CD4-positive, alpha-beta T cell (primary cell): Measurements from ENCODE around the gene USP27X. TPM values are rescaled to one million over a fixed set of nuclear protein-coding genes. Genes with fewer than 3 reads are reported as not detected.

Source experiments
- ATAC-seq: fragments of 200-7000 bp; cut with Tn5 transposase; one replicate; pipeline ENCODE4 v1.10.0; 2022; ENCODE audit warnings: mild to moderate bottlenecking; ENCODE audit not compliant: poor library complexity
- CTCF ChIA-PET: fragments of 350-600 bp; sonication (Branson Sonifier 250); formaldehyde crosslinking; loops from one replicate; lab custom pipeline; 2021; ENCODE audit warnings: antibody characterized with exemption, inconsistent platforms; lab: Charles Lee
- POLR2A ChIA-PET: fragments of 350-600 bp; sonication (Branson Sonifier 250); formaldehyde crosslinking; loops from one replicate; lab custom pipeline; 2021; ENCODE audit warnings: antibody characterized with exemption, inconsistent platforms; lab: Charles Lee
- DNase-seq, 14 experiments: peaks; one replicate each; pipeline ENCODE4 v3.0.0-alpha.2; 2013 to 2020; ENCODE audit warnings: mixed read lengths in 2 of 14
- H3K27ac ChIP-seq, 2 donors: one replicate each; pipeline versions ENCODE4 v1.5.1 to v1.7.0; 2013; ENCODE audit warnings: low read length in 2 of 2, low read depth in 1 of 2, mild to moderate bottlenecking in 1 of 2
- H3K27me3 ChIP-seq, 2 experiments: 1 replicate in 1 of 2; 2 replicates in 1 of 2; pipeline versions ENCODE4 v1.6.1 to v1.7.0; 2013; ENCODE audit warnings: low read length in 2 of 2, control low read depth in 1 of 2, mild to moderate bottlenecking in 1 of 2, moderate library complexity in 1 of 2; ENCODE audit not compliant: insufficient read depth in 2 of 2, control insufficient read depth in 1 of 2
- H3K36me3 ChIP-seq: one replicate; pipeline ENCODE4 v1.6.1; 2013; ENCODE audit warnings: low read length, control low read depth; ENCODE audit not compliant: insufficient read depth
- H3K4me1 ChIP-seq: one replicate; pipeline ENCODE4 v1.6.1; 2013; ENCODE audit warnings: low read length, control low read depth; ENCODE audit not compliant: insufficient read depth
- H3K4me3 ChIP-seq: one replicate; pipeline ENCODE4 v1.5.1; 2013; ENCODE audit warnings: mild to moderate bottlenecking, low read length, moderate library complexity
- H3K9me3 ChIP-seq, 2 experiments: 1 replicate in 1 of 2; 2 replicates in 1 of 2; pipeline versions ENCODE4 v1.6.1 to v1.7.0; 2013; ENCODE audit warnings: low read length in 2 of 2, mild to moderate bottlenecking in 2 of 2, control low read depth in 1 of 2, moderate library complexity in 1 of 2; ENCODE audit not compliant: control insufficient read depth in 1 of 2, insufficient read depth in 1 of 2
- H3K27ac Mint-ChIP-seq: one replicate; pipeline ENCODE4 v1.8.0; 2020; ENCODE audit warnings: mixed read lengths
- H3K27me3 Mint-ChIP-seq: one replicate; pipeline ENCODE4 v1.8.0; 2021; ENCODE audit warnings: mixed read lengths
- H3K36me3 Mint-ChIP-seq: one replicate; pipeline ENCODE4 v1.8.0; 2021; ENCODE audit warnings: low read depth, mixed read lengths
- H3K4me1 Mint-ChIP-seq: one replicate; pipeline ENCODE4 v1.8.0; 2021; ENCODE audit warnings: low read depth, mixed read lengths
- H3K4me3 Mint-ChIP-seq: one replicate; pipeline ENCODE4 v1.8.0; 2020; ENCODE audit warnings: mild to moderate bottlenecking, mixed read lengths
- H3K9me3 Mint-ChIP-seq: one replicate; pipeline ENCODE4 v1.8.0; 2020; ENCODE audit warnings: mixed read lengths
- intact Hi-C, 2 experiments: fragments of 100-400 bp; cut with DNase I in 1 of 2; cut with micrococcal nuclease in 1 of 2; formaldehyde crosslinking; loops; one replicate each; pipeline versions ENCODE4 v1.15.1 to v1.9.0; 2023 to 2025; cut with DNase I, micrococcal nuclease
- total RNA-seq, 174 experiments: library from RNA in 2 of 174; stranded (reverse) in 2 of 174; gene quantifications; one replicate each; pipeline ENCODE4 v1.2.3 and lab custom pipeline; 2021 to 2026
- TF ChIP-seq, protein P1 (sequence below): fragments of 200-600 bp; IDR thresholded peaks from one replicate; pipeline ENCODE4 v1.8.0; 2022; ENCODE audit warnings: antibody characterized with exemption, mild to moderate bottlenecking

USP27X gene
- total RNA-seq, 2 experiments from 2014 or later: 2.7 to 3.2 TPM

DNA sequence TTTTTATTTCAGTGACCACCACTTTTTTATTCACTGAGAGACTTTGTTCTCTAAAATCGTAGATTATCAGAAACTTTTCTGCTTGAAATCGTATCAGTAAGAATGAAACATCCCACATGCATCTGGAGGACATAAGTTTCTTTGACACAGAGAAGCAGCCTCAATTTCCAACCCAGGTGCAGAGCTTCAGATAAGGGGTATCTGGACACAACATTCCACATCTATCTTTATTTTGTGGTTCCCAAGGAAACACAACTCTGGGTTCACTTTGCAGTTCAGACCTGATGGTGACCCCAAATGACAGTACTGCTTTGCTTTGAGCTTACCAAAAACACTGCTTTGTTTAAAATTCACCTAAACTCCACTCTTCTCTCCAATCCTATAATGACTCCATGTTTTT, 41.8 kb downstream of the USP27X start:
- no peaks in the 10 kb centered on the region for H3K36me3 ChIP-seq
- Mint-ChIP-seq H3K36me3 (no peaks in the 10 kb centered on the region), H3K27me3 (no peaks in the 10 kb centered on the region), H3K9me3 (no peaks in the 10 kb centered on the region), H3K27ac (no peak overlapping the region), H3K4me3 (no peak overlapping the region), H3K4me1 (peaks cover 12% of the 10 kb centered on the region)
- no peaks in the 10 kb centered on the region for H3K27me3 ChIP-seq
- ChIA-PET POLR2A (no interaction called here), CTCF (interaction anchor here (2.9 kb wide), 1 partner anchor 37 kb away, joined by 12 read pairs; no protein-coding TSS in a partner anchor)
- TF ChIP-seq, protein P1, sequence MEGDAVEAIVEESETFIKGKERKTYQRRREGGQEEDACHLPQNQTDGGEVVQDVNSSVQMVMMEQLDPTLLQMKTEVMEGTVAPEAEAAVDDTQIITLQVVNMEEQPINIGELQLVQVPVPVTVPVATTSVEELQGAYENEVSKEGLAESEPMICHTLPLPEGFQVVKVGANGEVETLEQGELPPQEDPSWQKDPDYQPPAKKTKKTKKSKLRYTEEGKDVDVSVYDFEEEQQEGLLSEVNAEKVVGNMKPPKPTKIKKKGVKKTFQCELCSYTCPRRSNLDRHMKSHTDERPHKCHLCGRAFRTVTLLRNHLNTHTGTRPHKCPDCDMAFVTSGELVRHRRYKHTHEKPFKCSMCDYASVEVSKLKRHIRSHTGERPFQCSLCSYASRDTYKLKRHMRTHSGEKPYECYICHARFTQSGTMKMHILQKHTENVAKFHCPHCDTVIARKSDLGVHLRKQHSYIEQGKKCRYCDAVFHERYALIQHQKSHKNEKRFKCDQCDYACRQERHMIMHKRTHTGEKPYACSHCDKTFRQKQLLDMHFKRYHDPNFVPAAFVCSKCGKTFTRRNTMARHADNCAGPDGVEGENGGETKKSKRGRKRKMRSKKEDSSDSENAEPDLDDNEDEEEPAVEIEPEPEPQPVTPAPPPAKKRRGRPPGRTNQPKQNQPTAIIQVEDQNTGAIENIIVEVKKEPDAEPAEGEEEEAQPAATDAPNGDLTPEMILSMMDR: no peak
- no peak overlapping the region for H3K27ac ChIP-seq
- H3K4me3 ChIP-seq: no peak overlapping the region
- no peak for ATAC-seq
- intact Hi-C loops: loop anchor here in 1 of 2 experiments (5.0 kb wide), 1 partner anchor 44 kb away; the partner anchor contains the start of gene USP27X
- H3K9me3 ChIP-seq: no peaks in the 10 kb centered on the region
- peaks cover 8% of the 10 kb centered on the region for H3K4me1 ChIP-seq
- no peak for DNase-seq

DNA sequence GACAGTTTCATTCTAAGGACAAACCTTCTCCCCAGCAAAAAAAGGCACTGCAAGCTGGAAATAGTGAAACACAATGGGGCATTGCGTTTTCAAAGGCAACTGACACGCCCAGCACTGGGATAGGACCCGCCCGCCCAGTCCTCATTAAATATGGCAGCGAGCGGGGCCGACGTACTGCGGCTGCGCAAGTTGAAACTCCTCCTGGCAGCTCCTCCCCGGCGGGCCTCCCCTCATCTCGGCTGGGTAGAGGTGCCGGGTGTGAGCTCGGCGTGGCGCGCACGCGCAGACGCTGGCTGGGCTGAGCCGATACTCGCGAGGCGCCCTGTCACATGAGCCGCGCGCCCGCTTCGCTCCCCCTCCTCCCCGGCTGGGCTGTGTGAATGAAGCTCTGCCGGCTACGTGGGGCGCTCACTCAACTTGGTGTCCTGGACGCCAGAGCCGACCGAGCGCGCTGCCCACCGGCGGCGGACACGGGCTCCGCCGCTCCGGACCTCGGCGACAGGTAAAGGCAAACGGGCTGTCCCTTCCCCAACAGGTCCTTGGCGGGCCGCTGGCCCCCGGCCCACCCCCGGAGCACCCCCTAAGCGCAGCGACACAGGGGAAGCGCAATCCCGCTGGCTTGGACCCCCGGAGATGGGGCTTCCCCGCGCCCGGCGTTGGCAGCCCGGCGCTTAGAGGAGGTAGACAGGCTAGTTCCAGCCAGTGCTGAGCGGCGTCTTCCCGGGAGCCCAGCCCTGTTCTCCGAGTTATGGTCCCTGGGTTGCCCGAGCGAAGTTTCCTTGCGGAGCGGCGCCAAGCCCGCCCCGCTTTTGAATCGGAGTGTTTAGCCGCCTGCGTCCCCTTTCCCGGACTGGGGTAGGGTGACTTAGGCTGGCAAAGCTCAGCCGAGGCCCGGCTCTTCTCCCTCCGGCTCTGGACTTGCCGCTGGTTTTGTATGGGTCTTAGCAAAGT, 43.3 kb downstream of the USP27X start, which contains the start of gene CLCN5:
Gene CLCN5, plus strand, starts transcription at position 306 of the 951 bp plus-strand sequence. CDS start 2,703 bp downstream, outside the sequence.
- Mint-ChIP-seq H3K27me3 (no peaks in the 10 kb centered on the region), H3K4me3 (peak within 1 kb of the TSS; percentile 89), H3K4me1 (peaks cover 12% of the 10 kb centered on the region), H3K36me3 (peaks cover 6% of the 10 kb centered on the region), H3K9me3 (no peaks in the 10 kb centered on the region), H3K27ac (peak within 1 kb of the TSS; percentile 64)
- peak within 1 kb of the TSS; percentile 71 for H3K4me3 ChIP-seq
- intact Hi-C loops: loop anchor here in 1 of 2 experiments (2.0 to 5.0 kb wide), 2 partner anchors 45 to 282 kb away; partner anchors contain the start of genes CCNB3 and USP27X
- H3K27ac ChIP-seq: no peak within 1 kb of the TSS
- DNase-seq: peak; percentile 85 to 98 (median 94)
- ATAC-seq: peak; percentile 94
- H3K27me3 ChIP-seq: no peaks in the 10 kb centered on the region
- no peaks in the 10 kb centered on the region for H3K36me3 ChIP-seq
- H3K4me1 ChIP-seq: peaks cover 8% of the 10 kb centered on the region
- no peaks in the 10 kb centered on the region for H3K9me3 ChIP-seq
- ChIA-PET CTCF (interaction anchor here (1.1 to 2.9 kb wide), 6 partner anchors 34 to 282 kb away, joined by 3 to 12 read pairs (median 4); partner anchors contain the start of gene USP27X), POLR2A (interaction anchor here (0.7 to 1.2 kb wide), 5 partner anchors 41 to 1473 kb away, joined by 3 to 4 read pairs (median 4); partner anchors contain the start of genes CCNB3 and USP27X)
- TF ChIP-seq, protein P1: no peak

DNA sequence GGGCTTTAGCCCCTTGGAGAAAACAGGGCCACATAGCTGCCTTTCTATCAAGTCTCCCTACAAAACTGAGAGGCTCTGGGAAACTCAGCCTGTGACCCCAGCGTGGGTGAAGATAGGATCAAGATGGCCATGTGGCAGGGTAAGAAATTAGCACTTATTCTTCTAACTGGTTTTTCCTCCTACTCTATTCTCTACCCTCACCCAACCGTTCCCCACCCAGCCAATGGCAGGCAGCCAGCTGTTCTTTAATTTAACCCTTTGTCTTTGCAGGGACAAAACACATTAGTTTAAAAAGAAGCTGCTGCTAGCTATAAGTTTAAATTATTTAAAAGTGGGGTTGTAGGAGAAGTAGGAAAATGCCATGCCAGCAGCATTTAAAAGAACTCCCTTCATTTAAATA, 45.9 kb downstream of the USP27X start:
- no peaks in the 10 kb centered on the region for H3K9me3 Mint-ChIP-seq
- H3K27ac ChIP-seq: no peak overlapping the region
- no peaks in the 10 kb centered on the region for H3K36me3 ChIP-seq
- no peaks in the 10 kb centered on the region for H3K9me3 ChIP-seq
- DNase-seq (no peak), ATAC-seq (no peak)
- peaks cover 6% of the 10 kb centered on the region for H3K36me3 Mint-ChIP-seq
- no peak overlapping the region for H3K27ac Mint-ChIP-seq
- no peaks in the 10 kb centered on the region for H3K27me3 ChIP-seq
- no peak overlapping the region for H3K4me3 Mint-ChIP-seq
- TF ChIP-seq, protein P1: no peak
- H3K4me3 ChIP-seq: no peak overlapping the region
- ChIA-PET POLR2A (no interaction called here), CTCF (no interaction called here)
- H3K4me1 Mint-ChIP-seq: peaks cover 12% of the 10 kb centered on the region
- H3K27me3 Mint-ChIP-seq: no peaks in the 10 kb centered on the region
- peaks cover 8% of the 10 kb centered on the region for H3K4me1 ChIP-seq
- intact Hi-C loops: no loop called here
